RWPE2 (cell line): ENCODE data around the gene OTUD5.

Experiments
- ATAC-seq: fragments of 200-7000 bp; cut with Tn5 transposase; 3 replicates; pipeline ENCODE4 v1.9.1; 2021; ENCODE audit warnings: low read depth
- DNase-seq: peaks from one replicate; pipeline ENCODE4 v3.0.0-alpha.2; 2020; ENCODE audit warnings: low spot score
- H3K27ac ChIP-seq: fragments of 450-650 bp; 2 replicates; pipeline ENCODE4 v1.5.1; 2017; ENCODE audit warnings: mild to moderate bottlenecking; ENCODE audit not compliant: poor library complexity, severe bottlenecking
- H3K27me3 ChIP-seq: fragments of 250-450 bp; sonication (Bioruptor Pico); 2 replicates; pipeline ENCODE4 v1.5.1; 2021; ENCODE audit warnings: mild to moderate bottlenecking, moderate library complexity; ENCODE audit not compliant: insufficient read depth, poor library complexity, severe bottlenecking
- H3K36me3 ChIP-seq: fragments of 250-450 bp; sonication (Bioruptor Pico); 2 replicates; pipeline ENCODE4 v1.5.1; 2020; ENCODE audit warnings: low read depth, mild to moderate bottlenecking, moderate library complexity
- H3K4me1 ChIP-seq: fragments of 250-450 bp; sonication (Bioruptor Pico); 2 replicates; pipeline ENCODE4 v1.5.1; 2021; ENCODE audit warnings: mild to moderate bottlenecking, moderate library complexity; ENCODE audit not compliant: insufficient read depth, poor library complexity, severe bottlenecking
- H3K4me3 ChIP-seq: fragments of 250-450 bp; sonication (Bioruptor Pico); 2 replicates; pipeline ENCODE4 v1.5.1; 2021; ENCODE audit warnings: mild to moderate bottlenecking, moderate library complexity; ENCODE audit not compliant: severe bottlenecking
- H3K9me3 ChIP-seq: fragments of 250-450 bp; sonication (Bioruptor Pico); 2 replicates; pipeline ENCODE4 v1.5.1; 2021; ENCODE audit warnings: mild to moderate bottlenecking, moderate library complexity; ENCODE audit not compliant: severe bottlenecking
- TF ChIP-seq, protein P1 (sequence below): fragments of 450-650 bp; IDR thresholded peaks from one replicate; pipeline ENCODE4 v1.5.1; 2017; ENCODE audit warnings: mild to moderate bottlenecking, moderate library complexity; ENCODE audit not compliant: poor library complexity, severe bottlenecking

The OTUD5 gene

DNA sequence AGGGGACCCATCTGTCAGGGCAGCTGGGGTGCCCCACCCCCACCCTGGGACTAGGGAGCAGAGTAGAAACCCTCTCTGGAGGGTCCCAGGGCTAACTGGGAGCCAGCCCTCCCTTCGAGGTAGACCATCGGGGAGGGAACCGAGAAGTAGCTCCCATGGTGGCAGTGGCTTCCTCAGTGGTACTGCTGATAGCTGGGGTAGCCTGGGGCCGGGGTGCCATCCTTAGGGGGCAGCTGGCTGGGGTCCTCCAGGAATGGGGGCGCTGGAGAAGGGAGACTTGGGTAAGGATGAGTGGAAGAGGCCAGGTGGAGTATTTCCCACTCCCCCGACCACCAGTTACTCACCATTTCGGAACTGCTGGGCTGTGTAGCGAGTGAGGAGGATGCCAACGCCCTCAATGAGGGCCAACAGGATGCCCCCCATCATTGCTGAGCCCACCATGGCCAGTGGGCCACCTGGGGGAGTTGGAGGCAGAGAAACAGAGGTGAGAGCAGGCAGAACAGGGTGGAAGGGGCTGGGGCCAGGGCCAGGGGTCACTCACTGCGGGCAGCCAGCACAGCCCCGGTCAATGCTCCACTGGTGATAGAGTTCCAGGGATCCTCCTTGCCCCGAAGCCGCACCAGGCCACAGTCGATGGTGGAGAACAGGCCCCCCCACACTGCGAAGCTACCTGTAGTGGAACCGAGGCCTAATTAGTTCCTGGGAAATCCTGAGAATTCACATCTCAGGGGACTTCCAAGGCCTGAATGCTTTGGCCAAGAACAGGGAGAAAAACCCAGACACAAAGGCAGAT lies 63.7 kb downstream of the OTUD5 start:
- no peak for DNase-seq
- TF ChIP-seq, protein P1, sequence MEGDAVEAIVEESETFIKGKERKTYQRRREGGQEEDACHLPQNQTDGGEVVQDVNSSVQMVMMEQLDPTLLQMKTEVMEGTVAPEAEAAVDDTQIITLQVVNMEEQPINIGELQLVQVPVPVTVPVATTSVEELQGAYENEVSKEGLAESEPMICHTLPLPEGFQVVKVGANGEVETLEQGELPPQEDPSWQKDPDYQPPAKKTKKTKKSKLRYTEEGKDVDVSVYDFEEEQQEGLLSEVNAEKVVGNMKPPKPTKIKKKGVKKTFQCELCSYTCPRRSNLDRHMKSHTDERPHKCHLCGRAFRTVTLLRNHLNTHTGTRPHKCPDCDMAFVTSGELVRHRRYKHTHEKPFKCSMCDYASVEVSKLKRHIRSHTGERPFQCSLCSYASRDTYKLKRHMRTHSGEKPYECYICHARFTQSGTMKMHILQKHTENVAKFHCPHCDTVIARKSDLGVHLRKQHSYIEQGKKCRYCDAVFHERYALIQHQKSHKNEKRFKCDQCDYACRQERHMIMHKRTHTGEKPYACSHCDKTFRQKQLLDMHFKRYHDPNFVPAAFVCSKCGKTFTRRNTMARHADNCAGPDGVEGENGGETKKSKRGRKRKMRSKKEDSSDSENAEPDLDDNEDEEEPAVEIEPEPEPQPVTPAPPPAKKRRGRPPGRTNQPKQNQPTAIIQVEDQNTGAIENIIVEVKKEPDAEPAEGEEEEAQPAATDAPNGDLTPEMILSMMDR: no peak
- H3K4me3 ChIP-seq: no peak overlapping the region
- peaks cover 16% of the 10 kb centered on the region; the same call in 1 of the 2 replicates for H3K36me3 ChIP-seq
- H3K9me3 ChIP-seq: no peaks in the 10 kb centered on the region
- ATAC-seq: no peak
- H3K27ac ChIP-seq: no peak overlapping the region
- no peaks in the 10 kb centered on the region for H3K4me1 ChIP-seq
- H3K27me3 ChIP-seq: no peaks in the 10 kb centered on the region

DNA sequence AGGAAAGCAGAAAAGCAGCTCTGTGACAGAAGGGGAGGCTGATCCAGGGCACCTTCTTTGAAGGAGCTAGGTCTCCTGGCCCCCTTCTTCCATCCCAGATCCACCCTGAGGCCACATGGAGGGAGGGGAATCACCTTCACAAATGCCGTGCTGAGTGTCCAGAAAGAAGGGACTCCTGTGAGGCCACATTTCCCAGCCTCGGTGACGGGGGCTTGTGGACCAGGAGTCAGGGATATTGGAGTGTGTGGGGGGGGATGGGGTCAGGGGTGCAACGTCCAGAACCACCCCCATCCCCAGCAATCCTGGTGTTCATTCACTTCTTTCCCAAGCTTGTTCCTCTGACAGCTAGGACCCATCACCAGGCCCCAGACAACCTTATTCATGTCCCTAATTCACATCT lies 64.5 kb downstream of the OTUD5 start:
- no peaks in the 10 kb centered on the region for H3K27me3 ChIP-seq
- no peak overlapping the region for H3K4me3 ChIP-seq
- H3K4me1 ChIP-seq: no peaks in the 10 kb centered on the region
- H3K36me3 ChIP-seq: peaks cover 16% of the 10 kb centered on the region; the same call in 1 of the 2 replicates
- DNase-seq (no peak), ATAC-seq (no peak)
- TF ChIP-seq, protein P1: no peak
- no peak overlapping the region for H3K27ac ChIP-seq
- no peaks in the 10 kb centered on the region for H3K9me3 ChIP-seq

DNA sequence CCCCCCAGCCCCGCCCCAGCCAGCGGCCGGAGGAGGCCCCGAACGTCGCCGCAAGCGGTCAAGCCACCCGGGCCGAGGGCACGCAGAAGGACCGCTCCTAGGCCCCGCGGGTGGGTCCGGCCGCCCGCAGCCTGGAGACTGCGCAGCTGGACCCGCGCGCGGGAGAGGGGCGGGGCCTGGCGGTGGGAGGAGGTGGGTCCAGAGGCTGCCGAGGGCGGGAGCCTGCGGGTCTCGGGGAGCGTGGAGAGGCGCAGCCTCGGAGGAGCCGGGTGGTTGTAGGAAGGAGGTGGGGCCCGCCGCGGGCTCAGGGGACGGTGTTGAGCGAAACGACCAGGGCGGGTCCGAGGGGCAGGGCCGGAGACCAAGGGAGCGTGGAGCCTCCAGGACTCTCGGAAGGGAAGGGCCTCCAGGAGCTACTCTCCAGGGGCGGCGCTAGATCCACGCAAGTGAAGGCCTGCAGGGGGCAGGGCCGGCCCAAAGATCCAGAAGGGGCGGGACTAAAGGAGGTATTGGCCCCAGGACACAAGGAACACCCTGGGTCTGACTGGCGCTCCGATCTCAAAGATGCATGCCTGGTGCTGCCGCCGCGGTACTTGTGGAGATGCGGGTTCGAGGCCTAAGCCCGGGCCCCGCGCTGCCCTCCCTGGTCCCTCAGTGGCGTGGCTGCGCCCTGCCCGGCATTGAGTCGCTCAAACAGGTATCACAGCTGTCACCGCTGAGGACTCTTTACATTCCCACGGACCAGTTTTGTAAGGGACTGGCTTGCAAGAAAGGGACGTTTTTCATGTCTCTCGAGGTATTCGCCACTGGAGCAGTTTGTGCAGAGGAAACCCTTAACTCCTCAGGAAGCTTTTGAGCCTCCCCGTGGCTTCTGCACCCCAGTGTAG lies 65.8 kb downstream of the OTUD5 start:
- Histone ChIP-seq H3K9me3 (no peaks in the 10 kb centered on the region), H3K27me3 (no peaks in the 10 kb centered on the region), H3K27ac (peak overlapping the region; percentile 52), H3K4me3 (peak overlapping the region; percentile 44), H3K4me1 (no peaks in the 10 kb centered on the region), H3K36me3 (peaks cover 16% of the 10 kb centered on the region; the same call in 1 of the 2 replicates)
- TF ChIP-seq, protein P1: peak; percentile 37
- ATAC-seq (peak; percentile 93), DNase-seq (peak; percentile 88)

DNA sequence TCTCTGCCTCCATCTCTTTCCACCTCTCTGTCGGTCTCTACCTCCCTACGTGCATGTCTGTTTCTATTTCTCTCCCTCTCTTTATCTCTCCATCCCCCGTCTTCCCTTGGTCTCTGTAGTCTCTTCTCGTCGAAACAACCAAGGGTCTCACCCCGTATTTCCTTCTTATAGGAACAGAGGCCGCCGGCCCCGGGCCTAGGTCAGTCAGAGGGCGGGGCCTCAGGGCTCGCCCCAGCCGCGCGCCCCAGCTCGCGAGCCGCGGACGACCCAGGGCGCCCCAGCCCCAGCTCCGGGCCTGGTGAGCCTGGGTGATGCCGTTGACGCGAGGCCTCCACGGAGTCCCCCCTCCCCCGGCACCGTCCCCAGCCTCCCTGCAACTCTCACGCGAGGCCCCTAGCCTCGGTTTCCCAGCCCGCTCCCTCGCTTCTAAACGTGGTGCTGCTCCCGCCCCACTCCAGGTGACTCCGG lies 66.4 kb downstream of the OTUD5 start:
- no peaks in the 10 kb centered on the region for H3K27me3 ChIP-seq
- peaks cover 16% of the 10 kb centered on the region; the same call in 1 of the 2 replicates for H3K36me3 ChIP-seq
- DNase-seq (no peak), ATAC-seq (peak; percentile 48)
- peak overlapping the region; percentile 52 for H3K27ac ChIP-seq
- TF ChIP-seq, protein P1: no peak
- no peaks in the 10 kb centered on the region for H3K9me3 ChIP-seq
- peak overlapping the region; percentile 44 for H3K4me3 ChIP-seq
- H3K4me1 ChIP-seq: no peaks in the 10 kb centered on the region
